NT2/D1 (cell line): Measurements from ENCODE around the gene PCP2.

Experiments
- SUZ12 ChIP-seq: IDR thresholded peaks from 2 replicates; pipeline ENCODE4 v1.6.1; 2011; ENCODE audit not compliant: insufficient read length, insufficient read depth; ENCODE audit errors: extremely low read depth
- ZNF274 ChIP-seq: IDR thresholded peaks from 2 replicates; pipeline ENCODE4 v1.6.1; 2011; ENCODE audit warnings: mild to moderate bottlenecking, low read depth, low read length

GRCh38 chr19:7682175-7682855, 48.8 kb upstream of the PCP2 start:
- TF ChIP-seq ZNF274 (no peak), SUZ12 (no peak)
